Loucy (cell line): ENCODE measurements around the gene ADAMTS15.
A peak's percentile ranks its signal among the peaks of the same experiment; 100 is the strongest.

ENCODE experiments used
- H2AFZ ChIP-seq: fragments of 200-600 bp; sonication (generic); 2 replicates; pipeline ENCODE4 v1.6.0; 2016; ENCODE audit warnings: antibody characterized with exemption, mild to moderate bottlenecking, low read length, moderate library complexity
- H3F3A ChIP-seq: fragments of 200-600 bp; 2 replicates; pipeline ENCODE4 v1.6.0; 2016; ENCODE audit warnings: antibody characterized with exemption, low read depth, mild to moderate bottlenecking
- H3K27me3 ChIP-seq: fragments of 200-600 bp; sonication (generic); 2 replicates; pipeline ENCODE4 v1.6.1; 2014; ENCODE audit warnings: low read length, mild to moderate bottlenecking; ENCODE audit not compliant: insufficient read depth, poor library complexity, severe bottlenecking
- H3K36me3 ChIP-seq: fragments of 200-600 bp; sonication (generic); 2 replicates; pipeline ENCODE4 v1.6.1; 2016; ENCODE audit warnings: low read length; ENCODE audit not compliant: insufficient read depth
- H3K4me1 ChIP-seq: fragments of 200-600 bp; sonication (generic); 2 replicates; pipeline ENCODE4 v1.5.1; 2014; ENCODE audit warnings: low read length, mild to moderate bottlenecking; ENCODE audit not compliant: insufficient read depth, poor library complexity, severe bottlenecking
- H3K4me2 ChIP-seq: fragments of 200-600 bp; sonication (generic); 2 replicates; pipeline ENCODE4 v1.6.0; 2014; ENCODE audit warnings: antibody characterized with exemption, low read length, low read depth, mild to moderate bottlenecking; ENCODE audit not compliant: poor library complexity, severe bottlenecking
- H3K4me3 ChIP-seq: fragments of 200-600 bp; sonication (generic); 2 replicates; pipeline ENCODE4 v1.5.1; 2014; ENCODE audit warnings: low read length, mild to moderate bottlenecking, mixed read lengths; ENCODE audit not compliant: poor library complexity, severe bottlenecking
- H3K79me2 ChIP-seq: fragments of 200-600 bp; sonication (generic); 2 replicates; pipeline ENCODE4 v1.6.1; 2014; ENCODE audit warnings: low read length; ENCODE audit not compliant: insufficient read depth
- H3K9ac ChIP-seq: fragments of 200-600 bp; sonication (generic); 2 replicates; pipeline ENCODE4 v1.6.0; 2014; ENCODE audit warnings: mild to moderate bottlenecking, low read depth, low read length, moderate library complexity; ENCODE audit not compliant: poor library complexity, severe bottlenecking
- H3K9me2 ChIP-seq: fragments of 200-600 bp; sonication (generic); replicated peaks from 2 replicates; pipeline ENCODE4 v1.6.1; 2016; ENCODE audit warnings: low read depth, low read length, mixed read lengths
- H3K9me3 ChIP-seq: fragments of 200-600 bp; sonication (generic); 2 replicates; pipeline ENCODE4 v1.6.1; 2014; ENCODE audit warnings: mild to moderate bottlenecking, antibody characterized with exemption, low read length, low read depth; ENCODE audit not compliant: insufficient read depth
- H4K20me1 ChIP-seq: fragments of 200-600 bp; sonication (generic); 2 replicates; pipeline ENCODE4 v1.6.0; 2014; ENCODE audit warnings: antibody characterized with exemption, low read length, mild to moderate bottlenecking; ENCODE audit not compliant: insufficient read depth, poor library complexity, severe bottlenecking
- CTCF ChIP-seq: fragments of 200-600 bp; sonication (generic); conservative IDR thresholded peaks from 2 replicates; pipeline ENCODE4 v1.5.1; 2014; ENCODE audit warnings: mild to moderate bottlenecking, antibody characterized with exemption, low read length
- EZH2phosphoT487 ChIP-seq: fragments of 200-600 bp; IDR thresholded peaks from 2 replicates; pipeline ENCODE4 v1.6.1; 2018; ENCODE audit warnings: antibody characterized with exemption, mild to moderate bottlenecking, moderate library complexity, borderline replicate concordance

The ADAMTS15 gene

DNA sequence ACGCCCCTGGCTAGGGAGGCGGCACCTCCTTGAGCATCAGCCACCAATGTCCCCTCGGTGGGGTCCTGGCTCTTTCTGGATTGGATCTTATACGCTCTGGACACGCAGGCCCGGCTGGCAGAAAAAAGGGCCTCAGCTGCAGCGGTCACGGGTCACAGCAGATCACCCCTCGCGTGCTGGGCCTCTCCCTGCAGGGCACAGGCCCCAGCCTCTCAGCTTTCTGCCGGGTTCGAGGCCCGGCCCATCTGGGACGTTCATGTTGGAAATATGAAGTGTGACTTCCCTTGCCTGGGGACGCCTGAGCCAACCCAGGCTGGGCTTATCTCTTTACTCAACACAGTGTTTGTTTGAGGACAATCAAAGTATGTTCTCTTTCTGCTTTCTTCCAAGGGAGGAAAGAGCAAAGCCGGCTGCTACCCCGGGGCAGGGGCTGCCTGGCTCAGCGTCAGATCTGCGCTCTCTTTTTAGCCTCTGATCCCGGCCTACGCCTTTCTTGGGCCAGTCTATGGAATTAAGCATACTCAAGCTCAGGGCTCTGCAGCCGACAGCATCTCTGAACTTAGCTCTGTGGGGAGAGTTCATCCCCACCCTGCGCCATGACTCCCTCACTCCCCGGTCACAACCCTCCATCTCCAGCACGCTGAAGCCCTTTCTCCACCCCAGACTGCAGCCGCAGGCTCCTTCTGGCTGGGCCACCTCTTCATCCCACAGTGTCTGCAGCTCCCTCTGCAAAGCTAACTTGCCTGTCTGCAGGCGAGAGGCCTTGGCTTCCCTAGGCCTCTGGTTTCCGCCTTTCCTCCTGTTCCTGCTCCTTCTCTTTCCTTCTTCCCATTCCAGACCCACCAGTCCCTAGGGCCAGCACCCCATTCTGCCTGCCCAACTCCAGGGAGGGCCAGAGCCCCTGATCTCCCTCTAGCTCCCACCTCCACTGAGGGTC, 38.8 kb downstream of the ADAMTS15 start:
- Histone ChIP-seq H2AFZ (peak overlapping the region; percentile 26; the same call in 1 of the 2 replicates), H3K36me3 (no peaks in the 10 kb centered on the region), H3K4me1 (no peaks in the 10 kb centered on the region), H3K27me3 (no peaks in the 10 kb centered on the region), H4K20me1 (no peaks in the 10 kb centered on the region), H3K9me2 (no peaks in the 10 kb centered on the region), H3K9ac (no peak overlapping the region), H3K4me3 (no peak overlapping the region), H3K79me2 (no peaks in the 10 kb centered on the region), H3K9me3 (no peaks in the 10 kb centered on the region; the same call in 1 of the 2 replicates), H3F3A (no peaks in the 10 kb centered on the region), H3K4me2 (no peak overlapping the region)
- TF ChIP-seq CTCF = no peak
- TF ChIP-seq EZH2phosphoT487 = no peak

- H3K36me3 ChIP-seq = no peaks in the 10 kb centered on the region
- H3K27me3 ChIP-seq = no peaks in the 10 kb centered on the region
- H3K4me1 ChIP-seq = no peaks in the 10 kb centered on the region
- H3K9me2 ChIP-seq = no peaks in the 10 kb centered on the region
- H3K4me2 ChIP-seq = no peak overlapping the region
- no peaks in the 10 kb centered on the region for H3K79me2 ChIP-seq
- TF ChIP-seq CTCF = no peak
- no peak for TF ChIP-seq EZH2phosphoT487
- no peaks in the 10 kb centered on the region for H4K20me1 ChIP-seq
- H3F3A ChIP-seq = no peaks in the 10 kb centered on the region
- H2AFZ ChIP-seq = peak overlapping the region; percentile 62; the same call in 1 of the 2 replicates
- H3K9me3 ChIP-seq = no peaks in the 10 kb centered on the region; the same call in 1 of the 2 replicates
- no peak overlapping the region for H3K9ac ChIP-seq
- H3K4me3 ChIP-seq = no peak overlapping the region
Measured at GRCh38 chr11:130487924-130488815, 39.7 kb downstream of the ADAMTS15 start.

GRCh38 chr11:130488848-130489584, 40.6 kb downstream of the ADAMTS15 start:
- H3K36me3 ChIP-seq = no peaks in the 10 kb centered on the region
- no peak overlapping the region for H3K4me3 ChIP-seq
- H3K9ac ChIP-seq = no peak overlapping the region
- H3K9me2 ChIP-seq = no peaks in the 10 kb centered on the region
- no peaks in the 10 kb centered on the region for H3K27me3 ChIP-seq
- no peak overlapping the region for H3K4me2 ChIP-seq
- no peaks in the 10 kb centered on the region; the same call in 1 of the 2 replicates for H3K9me3 ChIP-seq
- H4K20me1 ChIP-seq = no peaks in the 10 kb centered on the region
- no peak for TF ChIP-seq CTCF
- no peak for TF ChIP-seq EZH2phosphoT487
- no peaks in the 10 kb centered on the region for H3K4me1 ChIP-seq
- H3K79me2 ChIP-seq = no peaks in the 10 kb centered on the region
- H3F3A ChIP-seq = no peaks in the 10 kb centered on the region
- no peak overlapping the region for H2AFZ ChIP-seq
